EH (cell line): ENCODE results near the gene PARP9.

Experiments used
- DNase-seq: peaks from one replicate; pipeline ENCODE4 v3.0.0-alpha.2; 2015; ENCODE audit warnings: low read depth

The PARP9 gene

DNA sequence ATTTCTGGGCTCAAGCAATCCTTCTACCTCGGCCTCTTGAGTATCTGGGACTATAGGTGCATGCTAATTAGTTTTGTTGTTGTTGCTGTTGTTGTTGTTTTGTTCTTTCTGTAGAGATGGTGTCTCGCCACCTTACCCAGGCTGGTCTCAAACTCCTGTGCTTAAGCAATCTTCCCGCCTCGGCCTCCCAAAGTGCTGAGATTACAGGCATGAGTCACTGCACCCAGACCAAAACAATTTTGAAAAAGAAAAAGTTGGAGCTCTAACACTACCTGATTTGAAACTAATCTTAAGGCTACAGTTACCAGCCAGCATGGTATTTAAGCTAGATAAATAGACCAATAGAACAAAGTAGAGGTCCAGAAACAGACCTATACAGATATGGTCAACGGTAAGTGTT lies 79.1 kb downstream of the PARP9 start:
- peak; percentile 56 for DNase-seq

DNA sequence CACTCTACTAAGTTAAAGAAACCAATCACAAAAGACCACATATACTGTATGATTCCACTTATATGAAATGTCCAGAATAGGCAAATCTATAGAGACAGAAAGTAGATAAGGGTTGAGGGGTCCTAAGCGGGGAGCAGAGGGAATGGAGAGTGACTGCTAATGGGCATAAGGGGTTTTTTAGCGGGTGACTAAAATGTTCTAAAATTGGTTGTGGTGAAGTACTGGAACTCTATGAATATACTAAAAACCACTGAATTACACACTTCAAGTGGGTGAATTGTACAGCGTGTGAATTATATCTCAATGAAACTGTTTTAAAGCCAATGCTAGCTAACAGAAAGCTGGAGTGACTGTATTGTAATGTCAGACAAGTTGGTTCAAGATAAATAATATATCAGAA lies 82.7 kb downstream of the PARP9 start:
- DNase-seq, result no peak
